HCT116 (cell line): ENCODE data around the gene HERC2. TPM values are rescaled to one million over a fixed set of nuclear protein-coding genes. Genes with fewer than 3 reads are reported as not detected.

Source experiments
- ATAC-seq: fragments of 200-7000 bp; cut with Tn5 transposase; 2 replicates; pipeline ENCODE4 v1.9.1; 2020; ENCODE audit warnings: mild to moderate bottlenecking, moderate library complexity
- BruUV-seq: library from RNA; stranded (reverse); fragments of 400-500 nt; replicated peaks from 2 replicates; lab custom pipeline; 2021; lab: Mats Ljungman, UMichigan
- CTCF ChIA-PET: fragments of 300-600 bp; sonication (Branson Sonifier 250); formaldehyde crosslinking; loops from one replicate; lab custom pipeline; 2021; ENCODE audit warnings: antibody characterized with exemption; lab: Charles Lee
- POLR2A ChIA-PET: fragments of 300-600, 350-600 bp; sonication (Branson Sonifier 250); formaldehyde crosslinking; loops from one replicate; lab custom pipeline; 2021; ENCODE audit warnings: antibody characterized with exemption; lab: Charles Lee
- RAD21 ChIA-PET, 2 experiments: fragments of 300-600 bp; sonication (Branson Sonifier 250); formaldehyde crosslinking; loops; one replicate each; lab custom pipeline; 2023; ENCODE audit warnings: low total read pairs in 2 of 2; ENCODE audit not compliant: uncharacterized antibody in 2 of 2, unreplicated experiment in 2 of 2, low non-redundant PET in 1 of 2; lab: Charles Lee
- DNase-seq: peaks from one replicate; pipeline ENCODE4 v3.0.0-alpha.2; 2010; ENCODE audit warnings: low read depth, low spot score
- H2AFZ ChIP-seq: fragments of 200-600 bp; shearing (Covaris generic), sonication (generic); 2 replicates; pipeline ENCODE4 v1.6.1; 2017; ENCODE audit warnings: low read depth, mixed run types, mixed read lengths, antibody characterized with exemption, low read length; ENCODE audit not compliant: poor library complexity, severe bottlenecking
- H3K27ac ChIP-seq: 2 replicates; pipeline ENCODE4 v1.5.1; 2012; ENCODE audit warnings: low read depth, low read length
- H3K27me3 ChIP-seq: fragments of 200-600 bp; sonication (generic); 2 replicates; pipeline ENCODE4 v1.6.1; 2016; ENCODE audit warnings: mixed run types, low read length, mixed read lengths; ENCODE audit not compliant: insufficient read depth
- H3K36me3 ChIP-seq, 2 experiments: fragments of 200-500 bp in 1 of 2; fragments of 200-600 bp in 1 of 2; sonication (Bioruptor generic) in 1 of 2; sonication (generic) in 1 of 2; 2 replicates each; pipeline versions ENCODE4 v1.5.1 to v1.6.1; 2014 to 2016; ENCODE audit warnings: low read length in 2 of 2, inconsistent platforms in 1 of 2, mixed read lengths in 1 of 2, mixed run types in 1 of 2; ENCODE audit not compliant: insufficient read depth in 2 of 2, control insufficient read depth in 1 of 2
- H3K4me1 ChIP-seq, 2 experiments: fragments of 200-600 bp in 1 of 2; sonication (generic) in 1 of 2; 2 replicates each; pipeline versions ENCODE4 v1.5.1 to v1.6.1; 2012 to 2017; ENCODE audit warnings: low read length in 2 of 2, inconsistent platforms in 1 of 2, mild to moderate bottlenecking in 1 of 2, mixed read lengths in 1 of 2, mixed run types in 1 of 2, moderate library complexity in 1 of 2; ENCODE audit not compliant: insufficient read depth in 2 of 2, control insufficient read depth in 1 of 2
- H3K4me2 ChIP-seq: fragments of 200-600 bp; sonication (generic); 2 replicates; pipeline ENCODE4 v1.6.1; 2017; ENCODE audit warnings: mixed run types, low read length, mixed read lengths
- H3K4me3 ChIP-seq, 2 experiments: fragments of 200-600 bp in 1 of 2; sonication (generic) in 1 of 2; replicated peaks in 1 of 2; 2 replicates each; pipeline ENCODE4 v1.5.1; 2011 to 2016; ENCODE audit warnings: low read length in 2 of 2, control low read depth in 1 of 2, low read depth in 1 of 2, mild to moderate bottlenecking in 1 of 2, mixed read lengths in 1 of 2, mixed run types in 1 of 2
- H3K79me2 ChIP-seq: fragments of 200-600 bp; sonication (generic); 2 replicates; pipeline ENCODE4 v1.6.1; 2017; ENCODE audit warnings: mild to moderate bottlenecking, mixed run types, low read length, moderate library complexity, mixed read lengths; ENCODE audit not compliant: insufficient read depth
- H3K9ac ChIP-seq: fragments of 200-600 bp; sonication (generic); 2 replicates; pipeline ENCODE4 v1.6.1; 2016; ENCODE audit warnings: low read length, mixed read lengths
- H3K9me2 ChIP-seq: fragments of 200-600 bp; sonication (generic), shearing (Covaris generic); 2 replicates; pipeline ENCODE4 v1.6.1; 2017; ENCODE audit warnings: mixed run types, mild to moderate bottlenecking, moderate library complexity; ENCODE audit not compliant: insufficient read depth
- H3K9me3 ChIP-seq, 2 experiments: fragments of 200-500 bp in 1 of 2; fragments of 200-600 bp in 1 of 2; sonication (Bioruptor generic) in 1 of 2; sonication (generic) in 1 of 2; 2 replicates each; pipeline ENCODE4 v1.6.1; 2014 to 2017; ENCODE audit warnings: low read length in 2 of 2, mixed read lengths in 2 of 2, inconsistent platforms in 1 of 2, low read depth in 1 of 2, mild to moderate bottlenecking in 1 of 2, mixed run types in 1 of 2, moderate library complexity in 1 of 2; ENCODE audit not compliant: control insufficient read depth in 1 of 2, insufficient read depth in 1 of 2
- H4K20me1 ChIP-seq: fragments of 200-600 bp; sonication (generic), shearing (Covaris generic); 2 replicates; pipeline ENCODE4 v1.6.1; 2017; ENCODE audit warnings: mixed run types, mild to moderate bottlenecking, moderate library complexity; ENCODE audit not compliant: insufficient read depth
- ATF3 ChIP-seq: IDR thresholded peaks from 2 replicates; pipeline ENCODE4 v1.6.1; 2012
- CEBPB ChIP-seq: IDR thresholded peaks from 2 replicates; pipeline ENCODE4 v1.6.1; 2012; ENCODE audit warnings: low read depth
- CTCF ChIP-seq, 3 experiments: fragments of 200-600 bp in 1 of 3; sonication (generic) in 1 of 3; IDR thresholded peaks in 2 of 3; conservative IDR thresholded peaks in 1 of 3; 2 replicates each; pipeline ENCODE4 v1.5.1; 2012 to 2017; ENCODE audit warnings: low read depth in 2 of 3, low read length in 2 of 3, antibody characterized with exemption in 1 of 3, borderline replicate concordance in 1 of 3, control low read depth in 1 of 3, mild to moderate bottlenecking in 1 of 3, mixed read lengths in 1 of 3, mixed run types in 1 of 3, moderate library complexity in 1 of 3; ENCODE audit not compliant: insufficient read depth in 1 of 3
- EGR1 ChIP-seq: IDR thresholded peaks from 2 replicates; pipeline ENCODE4 v1.6.1; 2012; ENCODE audit warnings: low read depth
- EZH2 ChIP-seq: fragments of 200-600 bp; sonication (generic); IDR thresholded peaks from 2 replicates; pipeline ENCODE4 v1.6.1; 2017; ENCODE audit warnings: antibody characterized with exemption, mixed run types
- POLR2AphosphoS5 ChIP-seq: IDR thresholded peaks from 2 replicates; pipeline ENCODE4 v1.6.1; 2011; ENCODE audit warnings: mild to moderate bottlenecking, low read depth, low read length, moderate library complexity
- REST ChIP-seq: IDR thresholded peaks from 2 replicates; pipeline ENCODE4 v1.6.1; 2012; ENCODE audit warnings: low read depth
- SIN3A ChIP-seq: IDR thresholded peaks from 2 replicates; pipeline ENCODE4 v1.6.1; 2012; ENCODE audit warnings: low read depth
- ZBTB33 ChIP-seq: IDR thresholded peaks from 2 replicates; pipeline ENCODE4 v1.6.1; 2011; ENCODE audit warnings: mild to moderate bottlenecking, low read length, moderate library complexity; ENCODE audit not compliant: insufficient replicate concordance; ENCODE audit errors: extremely low read depth
- intact Hi-C: fragments of 100-400 bp; cut with micrococcal nuclease; formaldehyde crosslinking; loops from 2 replicates; pipeline ENCODE4 v1.10.0; 2022
- total RNA-seq: library from RNA; stranded (reverse); gene quantifications from one replicate; pipeline ENCODE4 v1.2.1, GENCODE V29; 2021; ENCODE audit not compliant: unreplicated experiment

Gene HERC2
- total RNA-seq, 1 experiment from 2014 or later: 55.5 TPM

GRCh38 chr15:28086175-28086703 lies 235.7 kb downstream of the HERC2 start:
- DNase-seq: peak; percentile 26
- Histone ChIP-seq H3K27me3 (no peaks in the 10 kb centered on the region), H3K36me3 (no peaks in the 10 kb centered on the region), H4K20me1 (no peaks in the 10 kb centered on the region)
- intact Hi-C loops: loop anchor here (1.0 kb wide), 1 partner anchor 37 kb away; no protein-coding TSS in a partner anchor
- TF ChIP-seq CTCF (IDR thresholded peaks at IDR 0.05 in 2 of 3, conservative IDR thresholded peaks at IDR 0.05 in 1 of 3; ENCODE audit: borderline replicate concordance in 1 of 3, insufficient read depth in 1 of 3, low read depth in 2 of 3, low read length in 2 of 3): peak; percentile 11 to 78 (median 72); a peak in 4 of 6 replicates
- no peak for TF ChIP-seq ATF3
- TF ChIP-seq CEBPB: no peak
- TF ChIP-seq, all 23 proteins: peak for 1
- H3K4me2 ChIP-seq: no peak overlapping the region
- ATAC-seq: peak; percentile 100
- H3K79me2 ChIP-seq: no peaks in the 10 kb centered on the region
- no peak overlapping the region for H2AFZ ChIP-seq
- CTCF ChIA-PET: interaction anchor here (1.5 kb wide), 1 partner anchor 40 kb away, joined by 3 read pairs; no protein-coding TSS in a partner anchor
- H3K9me2 ChIP-seq: no peaks in the 10 kb centered on the region
- no peaks in the 10 kb centered on the region for H3K4me1 ChIP-seq
- H3K9ac ChIP-seq: no peak overlapping the region
- no TSS peak for BruUV-seq
- POLR2A ChIA-PET: no interaction called here
- no peak overlapping the region for H3K4me3 ChIP-seq
- no peak overlapping the region for H3K27ac ChIP-seq
- H3K9me3 ChIP-seq: no peaks in the 10 kb centered on the region
- RAD21 ChIA-PET: no interaction called here

- Histone ChIP-seq H3K36me3 (no peaks in the 10 kb centered on the region), H3K79me2 (no peaks in the 10 kb centered on the region), H3K9me2 (no peaks in the 10 kb centered on the region), H3K4me3 (no peak overlapping the region), H2AFZ (no peak overlapping the region), H3K9ac (no peak overlapping the region), H3K27ac (no peak overlapping the region), H3K9me3 (no peaks in the 10 kb centered on the region), H3K27me3 (no peaks in the 10 kb centered on the region), H4K20me1 (no peaks in the 10 kb centered on the region), H3K4me2 (no peak overlapping the region), H3K4me1 (no peaks in the 10 kb centered on the region)
- RAD21 ChIA-PET: no interaction called here
- ATAC-seq: peak; percentile 48
- DNase-seq: no peak
- intact Hi-C loops: loop anchor here (1.0 kb wide), 1 partner anchor 38 kb away; no protein-coding TSS in a partner anchor
- POLR2A ChIA-PET: no interaction called here
- BruUV-seq: no TSS peak
- CTCF ChIA-PET: no interaction called here
- TF ChIP-seq EZH2: no peak
- TF ChIP-seq REST: no peak
- TF ChIP-seq EGR1: no peak
- TF ChIP-seq POLR2AphosphoS5: no peak
- no peak for TF ChIP-seq ZBTB33
- TF ChIP-seq SIN3A: no peak
Observed at GRCh38 chr15:28085489-28086174, 236.3 kb downstream of the HERC2 start.
